K562 (cell line): ENCODE data around the gene FTH1. TPM values are rescaled to one million over a fixed set of nuclear protein-coding genes. Genes with fewer than 3 reads are reported as not detected.

Source experiments
- BACH1 ChIP-seq: fragments of 200-800 bp; sonication (Bioruptor generic); IDR thresholded peaks from 2 replicates; pipeline ENCODE4 v1.6.1; 2016; ENCODE audit warnings: missing genetic modification characterization, missing compliant biosample characterization
- CCNT2 ChIP-seq: IDR thresholded peaks from 2 replicates; pipeline ENCODE4 v1.6.1; 2011; ENCODE audit warnings: borderline replicate concordance, low read depth, mild to moderate bottlenecking, moderate library complexity, mixed read lengths, low read length; ENCODE audit not compliant: insufficient read length; ENCODE audit errors: extremely low read depth
- CHAMP1 ChIP-seq: fragments of 450-650 bp; IDR thresholded peaks from 2 replicates; pipeline ENCODE4 v1.6.1; 2016; ENCODE audit warnings: mild to moderate bottlenecking
- CREB3 ChIP-seq: fragments of 450-650 bp; conservative IDR thresholded peaks from 2 replicates; pipeline ENCODE4 v1.6.1; 2016; ENCODE audit warnings: missing genetic modification characterization, low read depth, mild to moderate bottlenecking, missing compliant biosample characterization, moderate library complexity
- FOS ChIP-seq: IDR thresholded peaks from 3 replicates; pipeline ENCODE4 v1.6.1; 2011; ENCODE audit not compliant: insufficient read length; ENCODE audit errors: extremely low read depth
- HDAC1 ChIP-seq, 2 experiments: fragments of 450-650 bp; IDR thresholded peaks; 2 replicates each; pipeline ENCODE4 v1.6.1; 2016 to 2017; ENCODE audit warnings: inconsistent platforms in 1 of 2, mild to moderate bottlenecking in 1 of 2, moderate library complexity in 1 of 2
- MEF2D ChIP-seq: conservative IDR thresholded peaks from 2 replicates; pipeline ENCODE4 v1.6.1; 2016; ENCODE audit warnings: low read depth, missing genetic modification characterization, missing compliant biosample characterization
- MLX ChIP-seq, 2 experiments: fragments of 450-650 bp in 1 of 2; sonication (generic) in 1 of 2; formaldehyde crosslinking; conservative IDR thresholded peaks; 2 replicates each; pipeline versions ENCODE4 v1.4.0 to v1.8.1; 2020 to 2022; ENCODE audit warnings: mild to moderate bottlenecking in 1 of 2, missing genetic modification reagents in 1 of 2
- MTA2 ChIP-seq: fragments of 450-650 bp; IDR thresholded peaks from 2 replicates; pipeline ENCODE4 v1.6.1; 2016; ENCODE audit warnings: low read depth
- NKRF ChIP-seq: fragments of 450-650 bp; IDR thresholded peaks from 2 replicates; pipeline ENCODE4 v1.6.1; 2016; ENCODE audit warnings: borderline replicate concordance
- OTX1 ChIP-seq: fragments of 450-650 bp; formaldehyde crosslinking; IDR thresholded peaks from 2 replicates; pipeline ENCODE4 v1.4.0; 2022; ENCODE audit warnings: mild to moderate bottlenecking
- PYGO2 ChIP-seq: fragments of 450-650 bp; IDR thresholded peaks from 2 replicates; pipeline ENCODE4 v1.6.1; 2016; ENCODE audit warnings: mild to moderate bottlenecking, missing genetic modification characterization, moderate library complexity, missing compliant biosample characterization
- RUNX1 ChIP-seq: sonication (generic); IDR thresholded peaks from 2 replicates; pipeline ENCODE4 v1.6.1; 2016; ENCODE audit warnings: antibody characterized with exemption, low read depth
- TEAD4 ChIP-seq, 2 experiments: sonication (generic) in 1 of 2; formaldehyde crosslinking in 1 of 2; IDR thresholded peaks; 2 replicates each; pipeline versions ENCODE4 v1.6.1 to v1.8.0; 2012 to 2022; ENCODE audit warnings: borderline replicate concordance in 1 of 2, inconsistent platforms in 1 of 2, low read length in 1 of 2, mild to moderate bottlenecking in 1 of 2, missing genetic modification reagents in 1 of 2
- ZKSCAN8 ChIP-seq: fragments of 200-800 bp; sonication (Bioruptor generic); IDR thresholded peaks from 2 replicates; pipeline ENCODE4 v1.6.1; 2016; ENCODE audit warnings: missing genetic modification characterization, missing compliant biosample characterization
- ZNF23 ChIP-seq: fragments of 250-450 bp; sonication (Bioruptor Pico); IDR thresholded peaks from 2 replicates; pipeline ENCODE4 v1.4.0; 2020; ENCODE audit warnings: mild to moderate bottlenecking
- ZNF507 ChIP-seq: conservative IDR thresholded peaks from 2 replicates; pipeline ENCODE4 v1.6.1; 2017; ENCODE audit warnings: missing genetic modification characterization, missing compliant biosample characterization
- ZNF583 ChIP-seq: fragments of 250-450 bp; sonication (Bioruptor Pico); IDR thresholded peaks from 2 replicates; pipeline ENCODE4 v1.4.0; 2020
- ZNF79 ChIP-seq: fragments of 250-450 bp; sonication (Bioruptor Pico); IDR thresholded peaks from 2 replicates; pipeline ENCODE4 v1.4.0; 2020; ENCODE audit warnings: low read depth, mild to moderate bottlenecking, moderate library complexity
- polyA plus RNA-seq, 8 experiments: library from polyadenylated mRNA; depleted of rRNA in 4 of 8; stranded (reverse) in 5 of 8; unstranded in 3 of 8; fragments of >200 nt; fragmentation: Nextera tagmentation in 2 of 8; fragmentation: Illumina TruSeq in 1 of 8; extraction: Ambion mirVana in 2 of 8; extraction: Trizol in 1 of 8; gene quantifications; 2 replicates each; pipeline versions ENCODE4 v1.2.1 to v1.2.3, GENCODE V29; 2011 to 2014; ENCODE audit warnings: inconsistent platforms in 1 of 8, missing spikeins in 1 of 8
- total RNA-seq, 7 experiments: library from RNA; depleted of rRNA in 6 of 7; stranded (reverse); fragments of >200 nt in 6 of 7; fragmentation: Illumina TruSeq in 2 of 7; extraction: Trizol in 2 of 7; gene quantifications; 2 replicates each; pipeline versions ENCODE4 v1.2.1 to v1.2.3, GENCODE V29; 2011 to 2021; ENCODE audit warnings: low replicate concordance in 1 of 7

The FTH1 gene
- total and polyA plus RNA-seq, 9 of the 15 experiments (the other 6 are each of a cell fraction or from before 2014, with no cell fraction given), result 370 to 3,146 (median 802) TPM

DNA sequence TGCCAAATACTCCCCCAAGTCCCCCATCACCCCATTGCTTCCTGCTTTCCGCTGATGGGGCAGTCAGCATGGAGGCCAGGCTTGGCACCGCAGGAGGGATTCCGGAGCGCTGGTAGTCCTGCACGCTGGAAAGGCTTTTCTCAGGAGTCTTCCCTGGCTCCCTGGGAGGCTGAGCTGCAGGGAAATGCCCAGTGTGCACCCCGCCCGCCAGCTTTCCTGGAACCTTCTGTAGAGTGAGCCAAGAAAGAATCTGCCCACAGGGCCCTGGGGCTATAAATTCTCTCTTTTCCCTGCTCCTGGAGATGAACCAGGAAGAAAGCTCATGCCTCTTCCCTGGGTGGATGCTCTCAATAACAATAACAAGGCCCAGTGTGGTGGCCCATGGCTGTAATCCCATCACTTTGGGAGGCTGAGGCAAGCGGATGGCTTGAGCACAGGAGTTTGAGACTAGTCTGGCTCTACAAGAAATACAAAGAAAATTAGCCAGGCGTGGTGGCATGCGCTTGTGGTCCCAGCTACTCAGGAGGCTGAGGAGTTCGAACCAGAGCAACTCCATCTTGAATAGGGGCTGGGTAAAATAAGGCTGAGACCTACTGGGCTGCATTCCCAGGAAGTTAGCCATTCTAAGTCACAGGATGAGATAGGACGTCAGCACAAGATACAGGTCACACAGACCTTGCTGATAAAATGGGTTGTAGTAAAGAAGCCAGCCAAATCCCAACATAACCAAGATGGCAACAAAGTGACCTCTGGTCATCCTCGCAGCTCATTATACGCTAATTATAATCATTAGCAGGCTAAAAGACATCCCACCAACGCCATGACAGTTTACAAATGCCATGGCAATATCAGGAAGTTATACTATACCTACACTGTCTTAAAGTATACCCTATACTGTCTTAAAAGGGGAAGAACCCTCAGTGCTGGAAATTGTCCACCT lies 46.4 kb upstream of the FTH1 start (continued):
- no peak for TF ChIP-seq MLX (CRISPR knock-in tag; conservative IDR thresholded peaks at IDR 0.05)
- TF ChIP-seq FOS, result no peak
- TF ChIP-seq CCNT2, result no peak
- no peak for TF ChIP-seq RUNX1
- TF ChIP-seq ZNF507 (tag), result peak; percentile 15; the same call in 1 of the 2 replicates
- no peak for TF ChIP-seq OTX1 (CRISPR knock-in tag)
- no peak for TF ChIP-seq TEAD4 (IDR thresholded peaks at IDR 0.05; ENCODE audit: low read length)
- no peak for TF ChIP-seq TEAD4 (CRISPR knock-in tag; IDR thresholded peaks at IDR 0.05; ENCODE audit: borderline replicate concordance)
- peak; percentile 89 for TF ChIP-seq MEF2D (tag)
- TF ChIP-seq BACH1 (tag), result peak; percentile 83
- peak; percentile 96 for TF ChIP-seq ZNF583 (CRISPR knock-in tag)
- peak; percentile 87 for TF ChIP-seq ZNF79
- TF ChIP-seq HDAC1 (IDR thresholded peaks at IDR 0.05), result no peak
- no peak for TF ChIP-seq CHAMP1
- TF ChIP-seq CREB3 (tag), result peak; percentile 97
- TF ChIP-seq MTA2, result no peak
- TF ChIP-seq NKRF, result no peak
- TF ChIP-seq ZNF23, result no peak
- TF ChIP-seq PYGO2 (tag), result peak; percentile 89
- peak; percentile 68; the same call in 1 of the 2 replicates for TF ChIP-seq ZKSCAN8 (CRISPR knock-in tag)
